Right lobe of liver (tissue), 6 donors: Measurements from ENCODE around the gene GAN. TPM values are rescaled to one million over a fixed set of nuclear protein-coding genes. Genes with fewer than 3 reads are reported as not detected.
A peak's percentile ranks its signal among the peaks of the same experiment; 100 is the strongest.

ENCODE experiments used
- ATAC-seq, 4 donors: fragments of 200-7000 bp; cut with Tn5 transposase; one replicate each; pipeline ENCODE4 v1.9.1; 2020; ENCODE audit warnings: mild to moderate bottlenecking in 4 of 4, moderate library complexity in 4 of 4
- DNase-seq, 3 donors: peaks; one replicate each; pipeline ENCODE4 v3.0.0-alpha.2; 2020
- H3K27ac ChIP-seq, 3 donors: fragments of 200-600 bp; one replicate each; pipeline ENCODE4 v1.8.0; 2022
- H3K27me3 ChIP-seq, 2 donors: fragments of 200-600 bp; one replicate each; pipeline ENCODE4 v1.8.0; 2022
- H3K36me3 ChIP-seq, 4 donors: fragments of 200-600 bp; sonication (generic) in 1 of 4; one replicate each; pipeline versions ENCODE4 v1.5.1 to v1.8.0; 2017 to 2022; ENCODE audit warnings: control low read depth in 1 of 4
- H3K4me1 ChIP-seq, 4 donors: fragments of 200-600 bp; sonication (generic) in 1 of 4; one replicate each; pipeline versions ENCODE4 v1.5.1 to v1.8.0; 2017 to 2022; ENCODE audit warnings: control low read depth in 1 of 4
- H3K4me3 ChIP-seq, 3 donors: fragments of 200-600 bp; one replicate each; pipeline ENCODE4 v1.8.0; 2022
- H3K9me3 ChIP-seq, 4 donors: fragments of 200-600 bp; sonication (generic) in 1 of 4; one replicate each; pipeline versions ENCODE4 v1.5.1 to v1.8.0; 2017 to 2022; ENCODE audit warnings: control low read depth in 1 of 4
- POLR2A ChIP-seq: fragments of 450-650 bp; IDR thresholded peaks from one replicate; pipeline ENCODE4 v1.6.1; 2017; ENCODE audit warnings: antibody characterized with exemption, mild to moderate bottlenecking
- WGBS: methylation state at CpG from one replicate; pipeline ENCODE4 v1.1.6; 2018; ENCODE audit warnings: low coverage, low lambda C conversion rate; ENCODE audit not compliant: insufficient coverage; ENCODE audit errors: missing lambda C conversion rate; 5-methylcytosine and 5-hydroxymethylcytosine counted together
- intact Hi-C, 2 donors: fragments of 100-400 bp; cut with DNase I; formaldehyde crosslinking; loops; one replicate each; pipeline versions ENCODE4 v1.11.2 to v1.14.1; 2022
- total RNA-seq, 6 experiments: library from RNA; depleted of rRNA in 2 of 6; stranded (reverse); fragments of >200 nt in 2 of 6; fragmentation: NEBNext Ultra II Directional in 3 of 6; extraction: Animal tissue kit (Norgen Biotek cat#: 25700) in 3 of 6; gene quantifications; one replicate each; pipeline versions ENCODE4 v1.1.0 to v1.2.4, GENCODE V29; 2016 to 2023
- TF ChIP-seq, protein P1 (sequence below), 4 donors: fragments of 200-600 bp in 3 of 4; fragments of 450-650 bp in 1 of 4; IDR thresholded peaks; one replicate each; pipeline versions ENCODE4 v1.5.1 to v1.8.0; 2016 to 2022; ENCODE audit warnings: antibody characterized with exemption in 4 of 4, mild to moderate bottlenecking in 2 of 4
- donor health status: DM: no; HTN: yes; CAD: no.
- donor health status: DM: no; HTN: no; CAD: no.
- donor health status: DM: no; HTN: no; CAD: no.
- donor health status: DM: no; HTN: yes; CAD: no.
- donor health status: DM: no; HTN: yes; CAD: no.

The GAN gene
- total RNA-seq, 6 experiments from 2014 or later: 2.2 to 4.1 (median 3.4) TPM

- Histone ChIP-seq H3K36me3 (no peaks in the 10 kb centered on the region), H3K27me3 (no peaks in the 10 kb centered on the region), H3K9me3 (no peaks in the 10 kb centered on the region), H3K4me3 (no peak overlapping the region), H3K4me1 (no peaks in the 10 kb centered on the region), H3K27ac (no peak overlapping the region)
- TF ChIP-seq, protein P1, sequence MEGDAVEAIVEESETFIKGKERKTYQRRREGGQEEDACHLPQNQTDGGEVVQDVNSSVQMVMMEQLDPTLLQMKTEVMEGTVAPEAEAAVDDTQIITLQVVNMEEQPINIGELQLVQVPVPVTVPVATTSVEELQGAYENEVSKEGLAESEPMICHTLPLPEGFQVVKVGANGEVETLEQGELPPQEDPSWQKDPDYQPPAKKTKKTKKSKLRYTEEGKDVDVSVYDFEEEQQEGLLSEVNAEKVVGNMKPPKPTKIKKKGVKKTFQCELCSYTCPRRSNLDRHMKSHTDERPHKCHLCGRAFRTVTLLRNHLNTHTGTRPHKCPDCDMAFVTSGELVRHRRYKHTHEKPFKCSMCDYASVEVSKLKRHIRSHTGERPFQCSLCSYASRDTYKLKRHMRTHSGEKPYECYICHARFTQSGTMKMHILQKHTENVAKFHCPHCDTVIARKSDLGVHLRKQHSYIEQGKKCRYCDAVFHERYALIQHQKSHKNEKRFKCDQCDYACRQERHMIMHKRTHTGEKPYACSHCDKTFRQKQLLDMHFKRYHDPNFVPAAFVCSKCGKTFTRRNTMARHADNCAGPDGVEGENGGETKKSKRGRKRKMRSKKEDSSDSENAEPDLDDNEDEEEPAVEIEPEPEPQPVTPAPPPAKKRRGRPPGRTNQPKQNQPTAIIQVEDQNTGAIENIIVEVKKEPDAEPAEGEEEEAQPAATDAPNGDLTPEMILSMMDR (IDR thresholded peaks at IDR 0.05): no peak
- no peak for TF ChIP-seq POLR2A
- intact Hi-C loops: no loop called here
- ATAC-seq: no peak
- no peak for DNase-seq
- 71% methylated on average over 1 of the region's 3 CpGs for WGBS
Measured at GRCh38 chr16:81276323-81276722, 38.4 kb upstream of the GAN start.

- ATAC-seq: no peak
- Histone ChIP-seq H3K36me3 (no peaks in the 10 kb centered on the region), H3K4me1 (no peaks in the 10 kb centered on the region), H3K27ac (no peak overlapping the region), H3K27me3 (no peaks in the 10 kb centered on the region), H3K4me3 (no peak overlapping the region), H3K9me3 (no peaks in the 10 kb centered on the region)
- TF ChIP-seq, protein P1 (IDR thresholded peaks at IDR 0.05): no peak
- no peak for TF ChIP-seq POLR2A
- 85% methylated on average over 5 of the region's 6 CpGs for WGBS
- intact Hi-C loops: no loop called here
- no peak for DNase-seq
Measured at GRCh38 chr16:81277541-81278080, 37.2 kb upstream of the GAN start.

DNA sequence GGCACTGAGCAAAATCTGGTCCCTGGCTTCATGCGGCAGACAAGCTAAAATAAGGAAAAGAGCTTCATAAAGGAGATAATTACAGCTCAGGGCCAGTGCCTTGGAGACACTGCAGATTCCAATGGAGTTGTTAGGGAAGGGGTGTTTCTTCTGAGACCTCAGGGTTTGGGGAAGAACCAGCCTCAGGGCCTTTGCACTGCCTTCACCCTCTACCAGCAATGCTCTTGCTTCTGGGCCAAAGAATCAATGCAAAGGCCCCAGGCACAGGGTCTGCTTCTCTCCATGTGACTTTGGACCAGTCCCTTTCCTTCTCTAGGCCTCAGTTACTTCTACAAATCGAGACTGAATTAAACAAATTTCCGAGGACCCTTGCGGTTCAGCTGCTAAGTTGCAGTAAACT, 36.2 kb upstream of the GAN start:
- WGBS: 96% methylated on average over 4 of the region's 4 CpGs
- Histone ChIP-seq H3K27me3 (no peaks in the 10 kb centered on the region), H3K27ac (no peak overlapping the region), H3K4me1 (no peaks in the 10 kb centered on the region), H3K4me3 (no peak overlapping the region), H3K9me3 (no peaks in the 10 kb centered on the region), H3K36me3 (no peaks in the 10 kb centered on the region)
- TF ChIP-seq POLR2A: no peak
- TF ChIP-seq, protein P1 (IDR thresholded peaks at IDR 0.05): no peak
- intact Hi-C loops: no loop called here
- ATAC-seq (no peak), DNase-seq (no peak)

GRCh38 chr16:81279392-81279791, 35.4 kb upstream of the GAN start:
- WGBS: 53% methylated on average over 4 of the region's 4 CpGs
- no peaks in the 10 kb centered on the region for H3K9me3 ChIP-seq
- no peak overlapping the region for H3K27ac ChIP-seq
- H3K36me3 ChIP-seq: no peaks in the 10 kb centered on the region
- no peaks in the 10 kb centered on the region for H3K4me1 ChIP-seq
- ATAC-seq (no peak), DNase-seq (no peak)
- no peak overlapping the region for H3K4me3 ChIP-seq
- no peaks in the 10 kb centered on the region for H3K27me3 ChIP-seq
- intact Hi-C loops: no loop called here
- no peak for TF ChIP-seq POLR2A
- TF ChIP-seq, protein P1 (IDR thresholded peaks at IDR 0.05): no peak

DNA sequence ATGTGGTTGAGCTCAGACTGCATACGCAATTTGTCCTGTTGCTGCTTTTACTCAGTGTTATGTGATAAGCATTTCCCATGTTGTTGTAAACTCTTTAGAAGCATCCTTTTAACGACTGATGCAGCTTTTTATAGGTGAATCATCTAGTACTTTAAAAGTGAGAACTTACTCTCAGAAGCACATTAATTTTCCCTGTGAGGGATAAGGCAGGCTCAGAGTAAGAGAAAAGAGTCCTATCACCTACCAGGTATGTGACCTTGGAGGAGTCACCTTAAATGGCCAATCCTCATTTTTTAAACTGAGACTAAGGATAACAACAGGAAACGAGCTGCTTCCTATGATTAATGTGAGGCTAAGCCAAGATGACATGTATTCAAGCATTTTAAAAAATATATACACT, 34.4 kb upstream of the GAN start:
- Histone ChIP-seq H3K36me3 (no peaks in the 10 kb centered on the region), H3K9me3 (no peaks in the 10 kb centered on the region), H3K4me1 (no peaks in the 10 kb centered on the region), H3K4me3 (no peak overlapping the region), H3K27ac (no peak overlapping the region), H3K27me3 (no peaks in the 10 kb centered on the region)
- intact Hi-C loops: no loop called here
- TF ChIP-seq, protein P1 (IDR thresholded peaks at IDR 0.05): no peak
- TF ChIP-seq POLR2A: no peak
- DNase-seq (no peak), ATAC-seq (peak in 2 of 4 donors; percentile 12 to 49)
- WGBS: 46% methylated on average over 3 of the region's 3 CpGs
